HepG2 (cell line): ENCODE results near the gene SEC11A. TPM values are rescaled to one million over a fixed set of nuclear protein-coding genes. Genes with fewer than 3 reads are reported as not detected.

Source experiments
- JUND ChIP-seq: sonication (generic); formaldehyde crosslinking; IDR thresholded peaks from 2 replicates; pipeline ENCODE4 v1.8.0; 2022; ENCODE audit warnings: mild to moderate bottlenecking, missing genetic modification reagents
- NFIB ChIP-seq: sonication (generic); formaldehyde crosslinking; IDR thresholded peaks from 2 replicates; pipeline ENCODE4 v1.9.0; 2021; ENCODE audit warnings: missing genetic modification reagents, mild to moderate bottlenecking, borderline replicate concordance
- SALL1 ChIP-seq: sonication (generic); formaldehyde crosslinking; IDR thresholded peaks from 2 replicates; pipeline ENCODE4 v1.8.0; 2022; ENCODE audit warnings: mild to moderate bottlenecking, missing genetic modification reagents
- SMYD3 ChIP-seq: sonication (generic); formaldehyde crosslinking; IDR thresholded peaks from 2 replicates; pipeline ENCODE4 v1.8.1; 2023; ENCODE audit warnings: mild to moderate bottlenecking, missing genetic modification reagents
- YY1 ChIP-seq: IDR thresholded peaks from 2 replicates; pipeline ENCODE4 v1.6.1; 2011; ENCODE audit warnings: low read length, low read depth, moderate library complexity, mild to moderate bottlenecking; ENCODE audit not compliant: insufficient read depth, insufficient replicate concordance
- ZFP36 ChIP-seq: fragments of 150-350 bp; IDR thresholded peaks from 2 replicates; pipeline ENCODE4 v1.6.1; 2018; ENCODE audit warnings: borderline replicate concordance, low read length, low read depth; ENCODE audit not compliant: partially characterized antibody
- ZFYVE20 ChIP-seq: sonication (generic); formaldehyde crosslinking; IDR thresholded peaks from 2 replicates; pipeline ENCODE4 v1.8.0; 2023; ENCODE audit warnings: low read depth, mild to moderate bottlenecking, moderate library complexity, missing genetic modification reagents, borderline replicate concordance
- ZNF543 ChIP-seq: sonication (generic); formaldehyde crosslinking; IDR thresholded peaks from 2 replicates; pipeline ENCODE4 v1.4.0; 2020; ENCODE audit warnings: mild to moderate bottlenecking, missing genetic modification reagents
- ZNF777 ChIP-seq: sonication (generic); formaldehyde crosslinking; IDR thresholded peaks from 2 replicates; pipeline ENCODE4 v1.4.0; 2020; ENCODE audit warnings: missing genetic modification reagents
- polyA plus RNA-seq, 8 experiments: library from polyadenylated mRNA; depleted of rRNA in 3 of 8; stranded (reverse) in 7 of 8; unstranded in 1 of 8; fragments of >200 nt; fragmentation: Illumina TruSeq in 4 of 8; extraction: Trizol in 4 of 8; gene quantifications; 2 replicates each; pipeline versions ENCODE4 v1.2.1 to v1.2.3, GENCODE V29; 2011 to 2016; ENCODE audit warnings: low read depth in 4 of 8, missing spikeins in 1 of 8, mixed read lengths in 1 of 8; ENCODE audit not compliant: insufficient read depth in 1 of 8
- total RNA-seq, 5 experiments: library from RNA; depleted of rRNA; stranded (reverse); fragments of >200 nt; fragmentation: Illumina TruSeq; extraction: Trizol; gene quantifications; 2 replicates each; pipeline ENCODE4 v1.2.3, GENCODE V29; 2016; ENCODE audit warnings: low read depth in 1 of 5
- TF ChIP-seq, protein P1 (sequence below): sonication (generic); formaldehyde crosslinking; IDR thresholded peaks from 2 replicates; pipeline ENCODE4 v1.5.1; 2020; ENCODE audit warnings: mild to moderate bottlenecking, moderate library complexity, missing genetic modification reagents
- TF ChIP-seq, protein P2 (sequence below): sonication (generic); formaldehyde crosslinking; IDR thresholded peaks from 2 replicates; pipeline ENCODE4 v1.5.0; 2020; ENCODE audit warnings: mild to moderate bottlenecking, missing genetic modification reagents
- TF ChIP-seq, protein P3 (sequence below): sonication (generic); formaldehyde crosslinking; IDR thresholded peaks from 2 replicates; pipeline ENCODE4 v1.4.0; 2020; ENCODE audit warnings: mild to moderate bottlenecking, missing genetic modification reagents
- TF ChIP-seq, protein P4 (sequence below): sonication (generic); formaldehyde crosslinking; IDR thresholded peaks from 2 replicates; pipeline ENCODE4 v1.4.0; 2020; ENCODE audit warnings: mild to moderate bottlenecking, missing genetic modification reagents

SEC11A gene
- total and polyA plus RNA-seq, 2 of the 13 experiments (the other 11 are each of a cell fraction or from before 2014, with no cell fraction given): 141 to 230 TPM

DNA sequence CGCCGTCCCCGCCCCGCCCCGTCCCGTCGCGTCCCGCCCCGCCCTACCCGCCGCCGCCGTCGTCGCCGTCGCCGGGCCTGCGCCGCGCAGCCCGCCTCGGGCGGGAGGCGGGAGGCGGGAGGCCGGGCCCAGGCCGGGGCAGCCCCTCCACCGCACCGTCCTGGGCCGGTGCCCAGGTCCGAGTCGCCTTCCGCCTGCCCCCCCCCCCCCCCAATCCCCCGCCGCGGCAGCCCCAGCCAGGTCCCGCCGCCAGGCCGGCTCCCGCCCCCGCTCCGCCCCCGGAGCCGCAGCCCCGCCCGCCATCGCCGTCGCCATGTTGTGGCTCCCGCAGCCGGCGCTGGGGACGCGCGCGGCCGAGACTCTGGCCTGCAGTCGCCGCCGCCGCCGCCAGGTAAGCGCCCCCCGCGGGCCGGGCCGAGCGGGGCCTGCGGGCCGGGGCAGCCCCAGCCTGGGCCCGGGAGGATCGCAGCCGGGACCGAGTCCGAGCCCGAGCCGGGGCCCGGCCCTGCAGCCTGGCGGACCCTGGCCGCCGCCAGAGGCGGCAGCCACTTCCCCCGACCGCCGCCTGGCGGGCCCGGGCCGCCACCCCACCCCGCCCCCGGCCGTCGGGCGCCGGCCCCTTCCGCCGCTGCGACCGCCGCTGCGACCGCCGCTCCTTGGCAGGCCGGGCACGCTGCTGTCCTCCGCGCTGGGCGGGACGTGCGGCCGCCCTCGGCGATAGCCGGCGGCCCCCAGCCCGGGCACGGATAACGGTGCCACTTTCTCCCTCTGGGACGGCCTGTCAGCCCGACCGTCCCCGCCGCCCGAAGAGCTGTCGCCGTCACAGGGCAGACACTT is 32.6 kb upstream of the SEC11A start, which contains the start of gene ZNF592 (continued):
- TF ChIP-seq, protein P1, sequence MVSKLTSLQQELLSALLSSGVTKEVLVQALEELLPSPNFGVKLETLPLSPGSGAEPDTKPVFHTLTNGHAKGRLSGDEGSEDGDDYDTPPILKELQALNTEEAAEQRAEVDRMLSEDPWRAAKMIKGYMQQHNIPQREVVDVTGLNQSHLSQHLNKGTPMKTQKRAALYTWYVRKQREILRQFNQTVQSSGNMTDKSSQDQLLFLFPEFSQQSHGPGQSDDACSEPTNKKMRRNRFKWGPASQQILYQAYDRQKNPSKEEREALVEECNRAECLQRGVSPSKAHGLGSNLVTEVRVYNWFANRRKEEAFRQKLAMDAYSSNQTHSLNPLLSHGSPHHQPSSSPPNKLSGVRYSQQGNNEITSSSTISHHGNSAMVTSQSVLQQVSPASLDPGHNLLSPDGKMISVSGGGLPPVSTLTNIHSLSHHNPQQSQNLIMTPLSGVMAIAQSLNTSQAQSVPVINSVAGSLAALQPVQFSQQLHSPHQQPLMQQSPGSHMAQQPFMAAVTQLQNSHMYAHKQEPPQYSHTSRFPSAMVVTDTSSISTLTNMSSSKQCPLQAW (CRISPR knock-in tag): no peak
- no peak for TF ChIP-seq SALL1 (CRISPR knock-in tag)
- no peak for TF ChIP-seq NFIB (CRISPR knock-in tag)
- TF ChIP-seq ZFP36: no peak
- TF ChIP-seq, protein P2, sequence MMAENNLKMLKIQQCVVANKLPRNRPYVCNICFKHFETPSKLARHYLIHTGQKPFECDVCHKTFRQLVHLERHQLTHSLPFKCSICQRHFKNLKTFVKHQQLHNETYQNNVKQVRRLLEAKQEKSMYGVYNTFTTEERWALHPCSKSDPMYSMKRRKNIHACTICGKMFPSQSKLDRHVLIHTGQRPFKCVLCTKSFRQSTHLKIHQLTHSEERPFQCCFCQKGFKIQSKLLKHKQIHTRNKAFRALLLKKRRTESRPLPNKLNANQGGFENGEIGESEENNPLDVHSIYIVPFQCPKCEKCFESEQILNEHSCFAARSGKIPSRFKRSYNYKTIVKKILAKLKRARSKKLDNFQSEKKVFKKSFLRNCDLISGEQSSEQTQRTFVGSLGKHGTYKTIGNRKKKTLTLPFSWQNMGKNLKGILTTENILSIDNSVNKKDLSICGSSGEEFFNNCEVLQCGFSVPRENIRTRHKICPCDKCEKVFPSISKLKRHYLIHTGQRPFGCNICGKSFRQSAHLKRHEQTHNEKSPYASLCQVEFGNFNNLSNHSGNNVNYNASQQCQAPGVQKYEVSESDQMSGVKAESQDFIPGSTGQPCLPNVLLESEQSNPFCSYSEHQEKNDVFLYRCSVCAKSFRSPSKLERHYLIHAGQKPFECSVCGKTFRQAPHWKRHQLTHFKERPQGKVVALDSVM (CRISPR knock-in tag): no peak
- peak; percentile 43; the same call in 1 of the 2 replicates for TF ChIP-seq JUND (CRISPR knock-in tag)
- no peak for TF ChIP-seq ZNF543 (CRISPR knock-in tag)
- no peak for TF ChIP-seq SMYD3 (CRISPR knock-in tag)
- TF ChIP-seq, protein P3, sequence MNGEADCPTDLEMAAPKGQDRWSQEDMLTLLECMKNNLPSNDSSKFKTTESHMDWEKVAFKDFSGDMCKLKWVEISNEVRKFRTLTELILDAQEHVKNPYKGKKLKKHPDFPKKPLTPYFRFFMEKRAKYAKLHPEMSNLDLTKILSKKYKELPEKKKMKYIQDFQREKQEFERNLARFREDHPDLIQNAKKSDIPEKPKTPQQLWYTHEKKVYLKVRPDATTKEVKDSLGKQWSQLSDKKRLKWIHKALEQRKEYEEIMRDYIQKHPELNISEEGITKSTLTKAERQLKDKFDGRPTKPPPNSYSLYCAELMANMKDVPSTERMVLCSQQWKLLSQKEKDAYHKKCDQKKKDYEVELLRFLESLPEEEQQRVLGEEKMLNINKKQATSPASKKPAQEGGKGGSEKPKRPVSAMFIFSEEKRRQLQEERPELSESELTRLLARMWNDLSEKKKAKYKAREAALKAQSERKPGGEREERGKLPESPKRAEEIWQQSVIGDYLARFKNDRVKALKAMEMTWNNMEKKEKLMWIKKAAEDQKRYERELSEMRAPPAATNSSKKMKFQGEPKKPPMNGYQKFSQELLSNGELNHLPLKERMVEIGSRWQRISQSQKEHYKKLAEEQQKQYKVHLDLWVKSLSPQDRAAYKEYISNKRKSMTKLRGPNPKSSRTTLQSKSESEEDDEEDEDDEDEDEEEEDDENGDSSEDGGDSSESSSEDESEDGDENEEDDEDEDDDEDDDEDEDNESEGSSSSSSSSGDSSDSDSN: peak; percentile 76; the same call in 1 of the 2 replicates
- TF ChIP-seq ZFYVE20 (CRISPR knock-in tag): no peak
- peak; percentile 88 for TF ChIP-seq YY1
- peak; percentile 77 for TF ChIP-seq ZNF777 (CRISPR knock-in tag)
- TF ChIP-seq, protein P4, sequence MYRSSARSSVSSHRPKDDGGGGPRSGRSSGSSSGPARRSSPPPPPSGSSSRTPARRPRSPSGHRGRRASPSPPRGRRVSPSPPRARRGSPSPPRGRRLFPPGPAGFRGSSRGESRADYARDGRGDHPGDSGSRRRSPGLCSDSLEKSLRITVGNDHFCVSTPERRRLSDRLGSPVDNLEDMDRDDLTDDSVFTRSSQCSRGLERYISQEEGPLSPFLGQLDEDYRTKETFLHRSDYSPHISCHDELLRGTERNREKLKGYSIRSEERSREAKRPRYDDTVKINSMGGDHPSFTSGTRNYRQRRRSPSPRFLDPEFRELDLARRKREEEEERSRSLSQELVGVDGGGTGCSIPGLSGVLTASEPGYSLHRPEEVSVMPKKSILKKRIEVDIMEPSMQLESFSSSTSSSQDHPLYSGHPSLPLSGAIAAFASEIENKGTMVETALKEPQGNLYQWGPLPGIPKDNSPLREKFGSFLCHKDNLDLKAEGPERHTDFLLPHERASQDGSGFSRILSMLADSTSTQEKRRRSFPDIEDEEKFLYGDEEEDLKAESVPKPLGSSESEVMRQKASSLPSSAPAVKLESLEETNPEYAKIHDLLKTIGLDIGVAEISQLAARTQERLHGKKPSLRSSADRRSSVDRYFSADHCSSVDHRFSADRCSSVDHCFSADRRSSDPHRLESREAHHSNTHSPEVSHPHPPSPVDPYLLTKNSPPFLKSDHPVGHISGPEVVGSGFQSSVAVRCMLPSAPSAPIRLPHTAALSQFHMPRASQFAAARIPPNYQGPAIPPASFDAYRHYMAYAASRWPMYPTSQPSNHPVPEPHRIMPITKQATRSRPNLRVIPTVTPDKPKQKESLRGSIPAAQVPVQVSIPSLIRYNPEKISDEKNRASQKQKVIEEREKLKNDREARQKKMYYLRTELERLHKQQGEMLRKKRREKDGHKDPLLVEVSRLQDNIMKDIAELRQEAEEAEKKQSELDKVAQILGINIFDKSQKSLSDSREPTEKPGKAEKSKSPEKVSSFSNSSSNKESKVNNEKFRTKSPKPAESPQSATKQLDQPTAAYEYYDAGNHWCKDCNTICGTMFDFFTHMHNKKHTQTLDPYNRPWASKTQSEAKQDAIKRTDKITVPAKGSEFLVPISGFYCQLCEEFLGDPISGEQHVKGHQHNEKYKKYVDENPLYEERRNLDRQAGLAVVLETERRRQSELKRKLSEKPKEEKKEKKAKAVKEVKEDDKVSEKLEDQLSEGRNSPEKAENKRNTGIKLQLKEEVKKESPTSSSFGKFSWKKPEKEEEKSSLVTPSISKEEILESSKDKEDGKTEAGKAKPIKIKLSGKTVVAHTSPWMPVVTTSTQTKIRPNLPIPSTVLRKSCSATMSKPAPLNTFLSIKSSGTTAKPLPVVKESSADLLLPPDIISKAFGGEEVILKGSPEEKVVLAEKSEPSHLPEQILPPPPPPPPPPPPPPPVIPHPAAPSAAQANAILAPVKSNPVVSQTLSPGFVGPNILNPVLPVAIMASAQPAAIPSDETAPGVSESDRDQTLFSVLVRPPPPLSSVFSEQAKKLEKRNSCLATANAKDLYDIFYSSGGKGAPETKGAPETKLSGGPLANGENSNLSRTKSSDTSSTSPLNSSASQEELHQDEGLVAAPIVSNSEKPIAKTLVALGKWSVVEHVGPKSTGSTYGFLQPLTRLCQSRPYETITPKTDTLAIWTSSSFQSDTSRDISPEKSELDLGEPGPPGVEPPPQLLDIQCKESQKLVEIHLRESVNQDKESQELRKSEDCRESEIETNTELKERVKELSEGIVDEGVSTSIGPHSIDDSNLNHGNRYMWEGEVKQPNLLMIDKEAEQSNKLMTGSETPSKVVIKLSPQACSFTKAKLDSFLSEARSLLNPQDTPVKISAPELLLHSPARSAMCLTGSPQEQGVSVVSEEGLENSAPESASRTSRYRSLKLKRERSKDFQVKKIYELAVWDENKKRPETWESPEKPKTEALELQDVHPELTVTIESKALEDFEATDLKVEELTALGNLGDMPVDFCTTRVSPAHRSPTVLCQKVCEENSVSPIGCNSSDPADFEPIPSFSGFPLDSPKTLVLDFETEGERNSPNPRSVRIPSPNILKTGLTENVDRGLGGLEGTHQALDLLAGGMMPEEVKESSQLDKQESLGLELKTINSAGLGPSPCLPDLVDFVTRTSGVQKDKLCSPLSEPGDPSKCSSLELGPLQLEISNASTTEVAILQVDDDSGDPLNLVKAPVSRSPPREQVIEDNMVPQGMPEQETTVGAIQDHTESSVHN (CRISPR knock-in tag): no peak
